Pancreas (tissue), 10 donors: ENCODE data around the gene PDZD2. TPM values are rescaled to one million over a fixed set of nuclear protein-coding genes. Genes with fewer than 3 reads are reported as not detected.

ENCODE experiments used
- ATAC-seq, 4 donors: fragments of 200-7000 bp; cut with Tn5 transposase; one replicate each; pipeline versions ENCODE4 v1.8.0 to v1.9.1; 2020; ENCODE audit warnings: mild to moderate bottlenecking in 4 of 4, moderate library complexity in 4 of 4
- DNase-seq, 6 donors: peaks; one replicate each; pipeline ENCODE4 v3.0.0-alpha.2; 2020
- FAIRE-seq: peaks from 2 replicates; lab custom pipeline; 2012; peaks lifted over from hg19 to GRCh38; lab: Jason Lieb, UNC
- H3K27ac ChIP-seq, 4 donors: fragments of 200-600 bp; sonication (generic); 1 replicate in 3 of 4; 2 replicates in 1 of 4; pipeline versions ENCODE4 v1.5.0 to v1.8.0; 2020
- H3K27me3 ChIP-seq, 4 donors: fragments of 200-600 bp; one replicate each; pipeline ENCODE4 v1.8.0; 2021
- H3K36me3 ChIP-seq, 3 donors: fragments of 200-600 bp; sonication (generic) in 1 of 3; one replicate each; pipeline versions ENCODE4 v1.5.0 to v1.8.0; 2020 to 2021
- H3K4me1 ChIP-seq, 3 donors: fragments of 200-600 bp; one replicate each; pipeline ENCODE4 v1.8.0; 2021
- H3K4me3 ChIP-seq, 4 donors: fragments of 200-600 bp; sonication (generic) in 2 of 4; one replicate each; pipeline versions ENCODE4 v1.5.0 to v1.8.0; 2020 to 2021
- H3K9me3 ChIP-seq, 4 donors: fragments of 200-600 bp; one replicate each; pipeline ENCODE4 v1.8.0; 2021
- WGBS, 2 donors: extraction: QIAGEN DNeasy Blood & Tissue Kit; methylation state at CpG; one replicate each; pipeline ENCODE4 v1.1.7; 2013; 5-methylcytosine and 5-hydroxymethylcytosine counted together
- intact Hi-C, 3 donors: fragments of 100-400 bp; cut with DNase I; formaldehyde crosslinking; loops; one replicate each; pipeline versions ENCODE4 v1.11.1 to v1.14.2; 2022
- polyA plus RNA-seq, 2 donors: library from polyadenylated mRNA; stranded (reverse); fragments of 200-250 nt; gene quantifications; one replicate each; pipeline ENCODE4 v1.2.3, GENCODE V29; 2013
- total RNA-seq, 6 donors: library from RNA; stranded (reverse); fragmentation: NEBNext Ultra II Directional in 4 of 6; extraction: Animal tissue kit (Norgen Biotek cat#: 25700) in 4 of 6; gene quantifications; one replicate each; pipeline versions ENCODE4 v1.2.1 to v1.2.4, GENCODE V29; 2021 to 2023
- TF ChIP-seq, protein P1 (sequence below), 4 donors: fragments of 200-600 bp; sonication (generic) in 3 of 4; IDR thresholded peaks; one replicate each; pipeline versions ENCODE4 v1.5.0 to v1.8.0; 2021; ENCODE audit warnings: antibody characterized with exemption in 4 of 4
- donor health status: healthy with polysubstance abuse.
- donor health status: DM: no; HTN: no; CAD: no; lungs with moderate emphysema.
- donor health status: DM: no; HTN: no; CAD: no.
- donor health status: control.
- donor health status: control.
- donor health status: Bipolar disorder and iron deficiency.
- donor health status: DM: yes; HTN: yes; CAD: no.
- donor health status: DM: no; HTN: no; CAD: no.
- donor health status: DM: no; HTN: no; CAD: no.
- donor health status: DM: yes; HTN: yes; CAD: no.

The PDZD2 gene
- total and polyA plus RNA-seq, 8 donors = 1.4 to 4.5 (median 3.3) TPM

DNA sequence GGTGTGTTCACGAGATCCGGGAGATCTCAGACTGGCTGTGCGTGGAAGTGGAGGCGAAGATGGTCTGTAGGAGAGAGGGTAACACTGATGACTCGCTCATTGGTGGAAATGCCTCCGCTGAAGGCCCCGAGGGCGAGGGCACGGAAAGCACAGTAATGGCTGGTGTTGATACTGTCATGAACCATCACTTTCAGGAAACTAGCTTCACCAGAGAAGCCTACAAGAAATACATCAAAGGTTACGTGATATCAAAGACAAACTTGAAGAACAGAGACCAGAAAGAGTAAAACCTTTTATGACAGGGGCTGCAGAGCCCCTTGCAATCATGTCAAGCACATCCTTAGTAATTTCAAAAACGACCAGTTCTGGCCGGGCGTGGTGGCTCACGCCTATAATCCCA, 269.5 kb downstream of the PDZD2 start:
- WGBS, 2 donors = 85 to 90% methylated on average over 14 of the region's 14 CpGs
- H3K27me3 ChIP-seq = no peaks in the 10 kb centered on the region
- H3K4me1 ChIP-seq = no peaks in the 10 kb centered on the region
- no peaks in the 10 kb centered on the region for H3K36me3 ChIP-seq
- ATAC-seq (no peak), FAIRE-seq (no peak), DNase-seq (no peak)
- TF ChIP-seq, protein P1, sequence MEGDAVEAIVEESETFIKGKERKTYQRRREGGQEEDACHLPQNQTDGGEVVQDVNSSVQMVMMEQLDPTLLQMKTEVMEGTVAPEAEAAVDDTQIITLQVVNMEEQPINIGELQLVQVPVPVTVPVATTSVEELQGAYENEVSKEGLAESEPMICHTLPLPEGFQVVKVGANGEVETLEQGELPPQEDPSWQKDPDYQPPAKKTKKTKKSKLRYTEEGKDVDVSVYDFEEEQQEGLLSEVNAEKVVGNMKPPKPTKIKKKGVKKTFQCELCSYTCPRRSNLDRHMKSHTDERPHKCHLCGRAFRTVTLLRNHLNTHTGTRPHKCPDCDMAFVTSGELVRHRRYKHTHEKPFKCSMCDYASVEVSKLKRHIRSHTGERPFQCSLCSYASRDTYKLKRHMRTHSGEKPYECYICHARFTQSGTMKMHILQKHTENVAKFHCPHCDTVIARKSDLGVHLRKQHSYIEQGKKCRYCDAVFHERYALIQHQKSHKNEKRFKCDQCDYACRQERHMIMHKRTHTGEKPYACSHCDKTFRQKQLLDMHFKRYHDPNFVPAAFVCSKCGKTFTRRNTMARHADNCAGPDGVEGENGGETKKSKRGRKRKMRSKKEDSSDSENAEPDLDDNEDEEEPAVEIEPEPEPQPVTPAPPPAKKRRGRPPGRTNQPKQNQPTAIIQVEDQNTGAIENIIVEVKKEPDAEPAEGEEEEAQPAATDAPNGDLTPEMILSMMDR (IDR thresholded peaks at IDR 0.05) = no peak
- no peak overlapping the region for H3K4me3 ChIP-seq
- no peaks in the 10 kb centered on the region for H3K9me3 ChIP-seq
- intact Hi-C loops = no loop called here
- H3K27ac ChIP-seq = no peak overlapping the region

DNA sequence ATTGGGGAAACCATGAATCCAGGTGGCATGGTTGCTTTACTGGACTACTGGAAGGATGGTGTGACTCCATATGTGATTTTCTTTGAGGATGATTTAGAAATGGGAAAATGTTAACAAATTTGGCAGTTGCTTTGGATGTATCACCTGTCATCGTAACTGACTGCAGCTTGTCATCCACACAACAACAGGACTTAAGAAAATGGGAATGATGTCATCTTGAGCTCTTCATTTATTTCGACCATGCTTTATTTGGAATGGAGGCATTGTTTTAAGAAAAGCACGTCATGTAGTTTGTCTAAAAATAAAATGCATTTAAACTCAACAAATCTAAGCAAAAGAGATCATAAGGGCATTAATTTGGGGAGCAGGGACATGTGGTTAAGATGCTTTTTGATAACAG, 270.1 kb downstream of the PDZD2 start:
- 63 to 65% methylated on average over 3 of the region's 3 CpGs for WGBS, 2 donors
- DNase-seq (no peak), FAIRE-seq (no peak), ATAC-seq (no peak)
- no peak overlapping the region for H3K27ac ChIP-seq
- H3K36me3 ChIP-seq = no peaks in the 10 kb centered on the region
- H3K4me1 ChIP-seq = no peaks in the 10 kb centered on the region
- intact Hi-C loops = no loop called here
- no peak overlapping the region for H3K4me3 ChIP-seq
- H3K27me3 ChIP-seq = no peaks in the 10 kb centered on the region
- H3K9me3 ChIP-seq = no peaks in the 10 kb centered on the region
- TF ChIP-seq, protein P1 (IDR thresholded peaks at IDR 0.05) = no peak

DNA sequence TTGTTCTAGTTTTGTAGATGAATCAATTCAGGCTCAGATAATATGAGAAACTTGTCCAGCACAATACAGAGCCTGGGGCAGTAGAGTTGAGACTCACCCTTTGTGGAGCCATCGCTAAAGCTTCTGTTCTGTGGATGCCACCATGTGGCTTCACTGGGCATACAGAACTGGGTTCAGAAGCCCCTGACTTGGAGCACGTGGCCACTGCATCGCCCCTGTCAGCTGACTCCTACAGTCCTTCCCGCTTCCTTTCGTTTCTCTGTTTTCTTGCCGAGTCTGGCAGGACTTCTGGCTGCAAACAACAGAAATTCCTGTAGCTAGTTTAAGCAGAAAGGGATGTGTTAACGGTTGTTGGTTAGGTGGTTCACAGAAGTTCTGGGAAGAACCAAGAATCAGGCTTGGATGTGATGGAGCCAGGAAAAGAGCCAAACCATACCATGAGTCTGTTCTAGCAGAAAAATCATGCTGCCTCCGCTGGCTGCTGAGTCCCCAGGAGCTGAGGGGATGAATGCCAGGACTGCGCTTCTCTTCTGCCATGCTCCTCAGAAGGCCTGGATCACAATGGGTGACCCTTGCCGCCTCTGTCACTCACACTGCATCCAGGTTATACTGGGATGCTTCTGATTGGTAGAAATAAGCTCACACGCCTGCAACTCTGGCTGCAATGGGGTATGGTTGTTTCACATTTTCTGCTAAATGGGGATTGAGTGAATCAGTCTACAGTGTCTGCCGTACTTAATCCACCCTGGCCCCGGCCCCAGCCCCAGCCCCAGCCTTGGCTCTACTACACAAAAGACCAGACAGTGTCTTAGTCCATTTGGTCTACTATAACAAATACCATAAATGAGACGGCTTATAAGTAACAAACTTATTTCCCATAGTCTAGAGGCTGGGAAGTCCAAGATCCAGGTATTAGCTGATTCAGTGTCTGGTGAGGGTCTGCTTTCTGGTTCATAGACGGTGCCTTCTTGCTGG, 272.6 kb downstream of the PDZD2 start:
- DNase-seq = no peak
- Histone ChIP-seq H3K27ac (no peak overlapping the region), H3K36me3 (no peaks in the 10 kb centered on the region), H3K4me3 (no peak overlapping the region), H3K9me3 (no peaks in the 10 kb centered on the region), H3K27me3 (no peaks in the 10 kb centered on the region), H3K4me1 (no peaks in the 10 kb centered on the region)
- FAIRE-seq = no peak
- intact Hi-C loops = no loop called here
- WGBS, 2 donors = 70 to 80% methylated on average over 15 of the region's 15 CpGs
- no peak for ATAC-seq
- TF ChIP-seq, protein P1 (IDR thresholded peaks at IDR 0.05) = no peak

DNA sequence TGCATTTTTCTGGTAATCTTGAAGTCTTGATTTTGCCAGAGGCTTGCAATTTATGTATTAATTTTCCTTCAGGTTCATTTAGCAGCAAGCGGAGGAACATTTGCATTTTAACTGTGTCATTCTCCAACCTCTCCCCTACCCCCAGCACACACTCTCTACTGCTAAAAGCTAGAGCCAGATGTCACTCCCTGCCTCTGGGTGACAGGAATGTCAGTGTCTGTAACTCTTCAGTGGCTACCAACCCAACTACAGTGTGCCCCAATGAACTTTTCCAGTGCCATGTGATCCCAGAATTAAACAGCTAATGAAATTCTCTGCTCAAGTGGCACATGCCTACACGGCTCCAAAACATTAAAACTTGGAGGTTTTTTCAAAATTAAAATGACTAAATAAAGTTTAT, 274.9 kb downstream of the PDZD2 start:
- Histone ChIP-seq H3K27me3 (no peaks in the 10 kb centered on the region), H3K4me1 (no peaks in the 10 kb centered on the region), H3K9me3 (no peaks in the 10 kb centered on the region), H3K36me3 (no peaks in the 10 kb centered on the region), H3K27ac (no peak overlapping the region), H3K4me3 (no peak overlapping the region)
- intact Hi-C loops = no loop called here
- TF ChIP-seq, protein P1 (IDR thresholded peaks at IDR 0.05) = no peak
- WGBS, 2 donors = 71 to 76% methylated on average over 2 of the region's 2 CpGs
- DNase-seq (no peak), FAIRE-seq (no peak), ATAC-seq (no peak)

DNA sequence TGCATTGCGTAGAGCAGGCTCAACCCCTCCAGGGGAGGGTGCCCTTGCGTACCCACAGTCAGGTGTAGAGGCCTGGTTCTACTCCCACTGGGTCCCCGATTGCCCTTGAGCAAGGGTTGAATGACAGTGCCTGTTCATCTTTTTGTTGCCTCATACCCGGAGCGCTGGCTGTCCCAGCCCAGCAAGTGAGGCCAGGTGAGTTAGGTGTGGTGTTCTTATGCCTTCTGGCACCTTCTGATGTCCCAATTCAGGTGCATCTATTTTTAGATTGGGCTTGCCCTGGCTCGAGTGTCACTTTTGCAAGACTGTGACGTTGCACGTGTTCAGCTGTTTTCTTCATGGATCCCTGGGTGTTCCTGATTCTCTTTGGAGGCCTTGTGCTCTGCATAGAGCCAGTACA, 277.4 kb downstream of the PDZD2 start:
- DNase-seq = no peak

More for the DNA sequence above, 277.4 kb downstream of the PDZD2 start:
- Histone ChIP-seq H3K27ac (no peak overlapping the region), H3K4me1 (no peaks in the 10 kb centered on the region), H3K27me3 (no peaks in the 10 kb centered on the region), H3K4me3 (no peak overlapping the region), H3K9me3 (no peaks in the 10 kb centered on the region), H3K36me3 (no peaks in the 10 kb centered on the region)
- intact Hi-C loops = no loop called here
- TF ChIP-seq, protein P1 (IDR thresholded peaks at IDR 0.05) = no peak
- no peak for FAIRE-seq
- ATAC-seq = no peak
- 70 to 73% methylated on average over 8 of the region's 8 CpGs for WGBS, 2 donors
